CD4-positive, alpha-beta memory T cell (primary cell): ENCODE results near the gene ADAMTS12. TPM values are rescaled to one million over a fixed set of nuclear protein-coding genes. Genes with fewer than 3 reads are reported as not detected.

Experiments
- CTCF ChIA-PET: fragments of 350-600 bp; sonication (Branson Sonifier 250); formaldehyde crosslinking; loops from one replicate; lab custom pipeline; 2021; ENCODE audit warnings: inconsistent platforms; ENCODE audit not compliant: partially characterized antibody; lab: Charles Lee
- POLR2A ChIA-PET: fragments of 350-600 bp; sonication (Branson Sonifier 250); formaldehyde crosslinking; loops from one replicate; lab custom pipeline; 2021; ENCODE audit not compliant: partially characterized antibody; lab: Charles Lee
- DNase-seq, 5 donors: peaks; one replicate each; pipeline versions ENCODE4 v3.0.0 to v3.0.0-alpha.2; 2020 to 2022; ENCODE audit warnings: mixed read lengths in 1 of 5
- H3K27ac ChIP-seq: one replicate; pipeline ENCODE4 v1.7.0; 2013; ENCODE audit warnings: low read depth, low read length
- H3K27me3 ChIP-seq: 2 replicates; pipeline ENCODE4 v1.7.0; 2013; ENCODE audit warnings: mild to moderate bottlenecking, low read length, moderate library complexity; ENCODE audit not compliant: insufficient read depth
- H3K36me3 ChIP-seq: 2 replicates; pipeline ENCODE4 v1.7.0; 2013; ENCODE audit warnings: mild to moderate bottlenecking, low read length, moderate library complexity; ENCODE audit not compliant: insufficient read depth
- H3K4me1 ChIP-seq: 2 replicates; pipeline ENCODE4 v1.7.0; 2013; ENCODE audit warnings: mild to moderate bottlenecking, low read length, moderate library complexity; ENCODE audit not compliant: insufficient read depth
- H3K4me3 ChIP-seq, 2 donors: one replicate each; pipeline ENCODE4 v1.7.0; 2013; ENCODE audit warnings: low read length in 2 of 2, mild to moderate bottlenecking in 1 of 2
- H3K9me3 ChIP-seq, 2 donors: one replicate each; pipeline ENCODE4 v1.7.0; 2013; ENCODE audit warnings: low read length in 2 of 2, control low read depth in 1 of 2; ENCODE audit not compliant: control insufficient read depth in 1 of 2
- H3K27ac Mint-ChIP-seq, 7 donors: one replicate each; pipeline ENCODE4 v1.8.0; 2020 to 2021; ENCODE audit warnings: mixed read lengths in 7 of 7, mild to moderate bottlenecking in 6 of 7, inconsistent platforms in 3 of 7, moderate library complexity in 3 of 7
- H3K27me3 Mint-ChIP-seq, 2 donors: one replicate each; pipeline ENCODE4 v1.8.0; 2020 to 2021; ENCODE audit warnings: mixed read lengths in 2 of 2
- H3K36me3 Mint-ChIP-seq, 2 donors: one replicate each; pipeline ENCODE4 v1.8.0; 2020 to 2021; ENCODE audit warnings: mixed read lengths in 2 of 2, inconsistent platforms in 1 of 2, mild to moderate bottlenecking in 1 of 2
- H3K4me1 Mint-ChIP-seq, 4 donors: one replicate each; pipeline ENCODE4 v1.8.0; 2020 to 2021; ENCODE audit warnings: mixed read lengths in 4 of 4, mild to moderate bottlenecking in 1 of 4
- H3K4me3 Mint-ChIP-seq, 8 donors: one replicate each; pipeline ENCODE4 v1.8.0; 2020 to 2021; ENCODE audit warnings: mixed read lengths in 8 of 8, mild to moderate bottlenecking in 7 of 8, moderate library complexity in 6 of 8, inconsistent platforms in 3 of 8
- H3K9me3 Mint-ChIP-seq, 8 donors: one replicate each; pipeline ENCODE4 v1.8.0; 2020 to 2021; ENCODE audit warnings: mixed read lengths in 8 of 8, mild to moderate bottlenecking in 5 of 8, inconsistent platforms in 3 of 8, moderate library complexity in 1 of 8
- intact Hi-C: fragments of 100-400 bp; cut with micrococcal nuclease; formaldehyde crosslinking; loops from one replicate; pipeline ENCODE4 v1.15.1; 2023
- polyA plus RNA-seq, 2 donors: library from polyadenylated mRNA; unstranded; fragments of 300-500 nt; fragmentation: Illumina TruSeq; gene quantifications; one replicate each; pipeline ENCODE4 v1.2.3, GENCODE V29; 2021
- total RNA-seq, 2 experiments: library from RNA; stranded (reverse); gene quantifications; one replicate each; pipeline ENCODE4 v1.2.3, GENCODE V29; 2021

Gene ADAMTS12
- total and polyA plus RNA-seq, 4 experiments from 2014 or later, result 0.17 TPM; not detected in 3

DNA sequence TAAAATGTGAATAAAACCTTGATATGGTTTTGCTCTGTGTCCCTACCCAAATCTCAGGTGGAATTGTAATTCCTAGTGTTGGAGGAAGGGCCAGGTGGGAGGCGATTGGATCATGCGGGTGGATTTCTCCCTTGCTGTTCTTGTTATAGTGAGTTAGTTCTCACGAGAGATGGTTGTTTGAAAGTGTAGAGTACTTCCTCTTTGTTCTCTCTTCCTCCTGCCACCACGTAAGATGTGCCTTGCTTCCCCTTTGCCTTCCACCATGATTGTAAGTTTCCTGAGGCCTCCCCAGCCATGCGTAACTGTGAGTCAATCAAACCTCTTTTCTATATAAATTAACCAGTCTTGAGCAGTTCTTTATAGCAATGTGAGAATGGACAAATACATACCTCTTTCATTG lies 416.1 kb downstream of the ADAMTS12 start:
- POLR2A ChIA-PET, result no interaction called here
- intact Hi-C loops, result no loop called here
- no peak overlapping the region for H3K4me3 ChIP-seq

DNA sequence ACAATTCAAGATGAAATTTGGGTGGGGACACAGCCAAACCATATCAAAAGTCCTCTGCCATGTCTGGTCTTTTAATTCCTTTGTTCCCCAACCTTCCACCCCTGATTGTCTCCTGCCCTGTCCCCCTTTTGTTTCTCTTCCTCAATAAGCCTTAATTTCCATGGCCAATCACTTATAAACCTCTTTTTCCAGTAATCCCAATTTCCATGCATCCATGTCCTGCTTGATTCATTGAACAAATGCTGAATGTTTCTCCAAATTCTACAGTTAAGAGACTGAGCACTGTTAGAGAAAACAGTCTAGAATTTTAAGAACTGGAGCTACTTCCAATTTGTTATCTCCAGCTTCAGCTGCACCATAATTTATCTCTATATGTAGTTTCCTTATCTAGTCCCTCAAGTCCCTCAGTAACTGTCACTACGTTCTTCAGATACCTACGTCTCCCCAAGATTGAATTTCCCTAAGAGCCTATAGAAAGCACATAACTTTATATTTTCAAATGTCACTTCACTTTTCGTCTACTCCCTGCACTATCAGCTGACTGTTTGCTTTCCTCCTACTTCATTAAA lies 416.8 kb downstream of the ADAMTS12 start:
- peaks cover 0 to 4% (median under 1%) of the 10 kb centered on the region in 8 donors for H3K9me3 Mint-ChIP-seq
- H3K36me3 Mint-ChIP-seq, result peaks cover 57 to 68% of the 10 kb centered on the region in 2 donors
- no peak for DNase-seq
- no peaks in the 10 kb centered on the region for H3K9me3 ChIP-seq
- H3K4me3 ChIP-seq, result no peak overlapping the region
- H3K4me1 Mint-ChIP-seq, result no peaks in the 10 kb centered on the region
- ChIA-PET CTCF (no interaction called here), POLR2A (no interaction called here)
- H3K27ac Mint-ChIP-seq, result no peak overlapping the region
- H3K4me3 Mint-ChIP-seq, result no peak overlapping the region
- peaks cover 9% of the 10 kb centered on the region for H3K36me3 ChIP-seq
- no peaks in the 10 kb centered on the region for H3K27me3 Mint-ChIP-seq
- no peak overlapping the region for H3K27ac ChIP-seq
- no peaks in the 10 kb centered on the region for H3K4me1 ChIP-seq
- no peaks in the 10 kb centered on the region for H3K27me3 ChIP-seq
- intact Hi-C loops, result no loop called here

More for the DNA sequence above, 416.1 kb downstream of the ADAMTS12 start:
- no peaks in the 10 kb centered on the region for H3K4me1 ChIP-seq
- no peaks in the 10 kb centered on the region for H3K27me3 ChIP-seq
- Mint-ChIP-seq H3K36me3 (peaks cover 51 to 66% of the 10 kb centered on the region in 2 donors), H3K27ac (no peak overlapping the region), H3K4me1 (no peaks in the 10 kb centered on the region), H3K9me3 (peaks cover 0 to 4% (median under 1%) of the 10 kb centered on the region in 8 donors), H3K4me3 (no peak overlapping the region), H3K27me3 (no peaks in the 10 kb centered on the region)
- DNase-seq, result no peak
- H3K27ac ChIP-seq, result no peak overlapping the region
- H3K36me3 ChIP-seq, result peaks cover 3% of the 10 kb centered on the region
- CTCF ChIA-PET, result interaction anchor here (1.5 kb wide), 1 partner anchor 40 kb away, joined by 3 read pairs; no protein-coding TSS in a partner anchor
- H3K9me3 ChIP-seq, result no peaks in the 10 kb centered on the region

DNA sequence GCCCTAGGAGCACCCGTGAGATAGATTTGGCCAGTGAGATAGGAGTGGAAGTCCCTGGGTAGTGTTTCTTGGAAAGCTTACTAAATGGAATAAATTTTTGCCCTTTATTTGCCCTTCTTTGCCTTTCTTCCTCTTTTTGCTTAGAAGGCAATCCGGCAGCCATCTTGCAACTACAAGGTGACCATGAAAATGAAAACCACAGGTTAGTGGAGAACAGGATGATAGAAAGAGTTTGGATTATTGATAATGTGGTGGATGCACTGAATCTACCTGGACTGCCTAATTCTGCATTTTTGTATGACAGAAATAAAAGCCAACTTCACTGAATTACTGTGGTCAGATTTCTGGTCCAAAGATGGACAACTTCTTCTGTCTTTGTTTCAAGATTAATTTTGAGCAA lies 417.8 kb downstream of the ADAMTS12 start:
- no peak overlapping the region for H3K4me3 Mint-ChIP-seq
- H3K9me3 Mint-ChIP-seq, result peaks cover 0 to 4% (median under 1%) of the 10 kb centered on the region in 8 donors
- H3K27ac ChIP-seq, result no peak overlapping the region
- POLR2A ChIA-PET, result no interaction called here
- H3K27ac Mint-ChIP-seq, result no peak overlapping the region
- H3K4me3 ChIP-seq, result no peak overlapping the region
- no peaks in the 10 kb centered on the region for H3K27me3 ChIP-seq
- intact Hi-C loops, result no loop called here
- no peaks in the 10 kb centered on the region for H3K4me1 Mint-ChIP-seq
- H3K36me3 Mint-ChIP-seq, result peaks cover 61 to 69% of the 10 kb centered on the region in 2 donors
- peaks cover 19% of the 10 kb centered on the region for H3K36me3 ChIP-seq
- CTCF ChIA-PET, result no interaction called here
- DNase-seq, result no peak
- no peaks in the 10 kb centered on the region for H3K27me3 Mint-ChIP-seq
- H3K9me3 ChIP-seq, result no peaks in the 10 kb centered on the region
- H3K4me1 ChIP-seq, result no peaks in the 10 kb centered on the region

Other genes starting within 250 kb of the ADAMTS12 start
- not detected for gene RXFP3, start 44.4 kb upstream of the ADAMTS12 start, total RNA-seq
- not detected for gene RXFP3, start 44.4 kb upstream of the ADAMTS12 start, polyA plus RNA-seq
- not detected for gene SLC45A2, start 92.7 kb upstream of the ADAMTS12 start, total RNA-seq
- gene SLC45A2, start 92.7 kb upstream of the ADAMTS12 start, polyA plus RNA-seq, result not detected
- 1 to 10 TPM; 5.2 to 7.3 TPM for gene AMACR, start 116.1 kb upstream of the ADAMTS12 start, total RNA-seq
- gene AMACR, start 116.1 kb upstream of the ADAMTS12 start, polyA plus RNA-seq, result 1 to 10 TPM; 7.5 to 9.2 TPM
- 1 to 10 TPM; 7.0 to 7.2 TPM for gene C1QTNF3, start 151.2 kb upstream of the ADAMTS12 start, total RNA-seq
- under 1 TPM in 1 of 2 donors, not detected in 1; 0.53 TPM for gene C1QTNF3, start 151.2 kb upstream of the ADAMTS12 start, polyA plus RNA-seq